ENCODE results near the gene PSD2.

GRCh38 chr5:139757727-139758509, 37.7 kb upstream of the PSD2 start:
- no peak for TF ChIP-seq POLR2A (IDR thresholded peaks at IDR 0.05; ENCODE audit: low read length)
- no peak for TF ChIP-seq GATA1 (IDR thresholded peaks at IDR 0.05; ENCODE audit: low read depth, low read length)

Data from erythroblast (primary cell).